DOHH2 (cell line): ENCODE measurements around the gene COX14.

Source experiments
- H3F3A ChIP-seq: fragments of 200-600 bp; sonication (generic), shearing (Covaris generic); 2 replicates; pipeline ENCODE4 v1.6.0; 2016; ENCODE audit warnings: antibody characterized with exemption, mild to moderate bottlenecking; ENCODE audit not compliant: control insufficient read depth, insufficient read depth
- H3K27ac ChIP-seq: fragments of 200-600 bp; sonication (generic); 2 replicates; pipeline ENCODE4 v1.5.1; 2014; ENCODE audit warnings: low read depth, mild to moderate bottlenecking, low read length, moderate library complexity
- H3K27me3 ChIP-seq: fragments of 200-600 bp; sonication (generic); 2 replicates; pipeline ENCODE4 v1.6.1; 2014; ENCODE audit warnings: mild to moderate bottlenecking, low read length, mixed read lengths; ENCODE audit not compliant: control insufficient read depth
- H3K36me3 ChIP-seq: fragments of 200-600 bp; sonication (generic); 2 replicates; pipeline ENCODE4 v1.6.1; 2014; ENCODE audit warnings: mild to moderate bottlenecking, low read length, moderate library complexity, mixed read lengths; ENCODE audit not compliant: control insufficient read depth
- H3K4me1 ChIP-seq: fragments of 200-600 bp; sonication (generic); 2 replicates; pipeline ENCODE4 v1.6.1; 2014; ENCODE audit warnings: mild to moderate bottlenecking, low read length, mixed read lengths; ENCODE audit not compliant: control insufficient read depth
- H3K4me2 ChIP-seq: fragments of 200-600 bp; sonication (generic); 2 replicates; pipeline ENCODE4 v1.6.0; 2014; ENCODE audit warnings: mild to moderate bottlenecking, low read length, moderate library complexity
- H3K4me3 ChIP-seq: fragments of 200-600 bp; sonication (generic); 2 replicates; pipeline ENCODE4 v1.5.1; 2014; ENCODE audit warnings: mild to moderate bottlenecking, low read length, mixed read lengths
- H3K79me2 ChIP-seq: fragments of 200-600 bp; sonication (generic); 2 replicates; pipeline ENCODE4 v1.6.1; 2014; ENCODE audit warnings: mild to moderate bottlenecking, low read length, mixed read lengths; ENCODE audit not compliant: control insufficient read depth
- H3K9me2 ChIP-seq: fragments of 200-600 bp; sonication (generic); replicated peaks from 2 replicates; pipeline ENCODE4 v1.6.1; 2014; ENCODE audit warnings: mild to moderate bottlenecking, low read length, mixed read lengths; ENCODE audit not compliant: control insufficient read depth
- H3K9me3 ChIP-seq: fragments of 200-600 bp; sonication (generic); 2 replicates; pipeline ENCODE4 v1.6.1; 2014; ENCODE audit warnings: antibody characterized with exemption, low read length, mixed read lengths; ENCODE audit not compliant: control insufficient read depth, insufficient read depth
- H4K20me1 ChIP-seq: fragments of 200-600 bp; sonication (generic); 2 replicates; pipeline ENCODE4 v1.6.0; 2014; ENCODE audit warnings: low read depth, mild to moderate bottlenecking, antibody characterized with exemption, low read length, moderate library complexity; ENCODE audit not compliant: control insufficient read depth, insufficient read depth
- EZH2phosphoT487 ChIP-seq: fragments of 200-600 bp; sonication (generic); IDR thresholded peaks from 2 replicates; pipeline ENCODE4 v1.6.1; 2017; ENCODE audit warnings: borderline replicate concordance, mild to moderate bottlenecking, antibody characterized with exemption, low read length, moderate library complexity, mixed read lengths
- TF ChIP-seq, protein P1 (sequence below): fragments of 200-600 bp; sonication (generic); IDR thresholded peaks from one replicate; pipeline ENCODE4 v1.5.1; 2014; ENCODE audit warnings: antibody characterized with exemption, mild to moderate bottlenecking, low read depth, low read length; ENCODE audit not compliant: poor library complexity, severe bottlenecking

Gene COX14

DNA sequence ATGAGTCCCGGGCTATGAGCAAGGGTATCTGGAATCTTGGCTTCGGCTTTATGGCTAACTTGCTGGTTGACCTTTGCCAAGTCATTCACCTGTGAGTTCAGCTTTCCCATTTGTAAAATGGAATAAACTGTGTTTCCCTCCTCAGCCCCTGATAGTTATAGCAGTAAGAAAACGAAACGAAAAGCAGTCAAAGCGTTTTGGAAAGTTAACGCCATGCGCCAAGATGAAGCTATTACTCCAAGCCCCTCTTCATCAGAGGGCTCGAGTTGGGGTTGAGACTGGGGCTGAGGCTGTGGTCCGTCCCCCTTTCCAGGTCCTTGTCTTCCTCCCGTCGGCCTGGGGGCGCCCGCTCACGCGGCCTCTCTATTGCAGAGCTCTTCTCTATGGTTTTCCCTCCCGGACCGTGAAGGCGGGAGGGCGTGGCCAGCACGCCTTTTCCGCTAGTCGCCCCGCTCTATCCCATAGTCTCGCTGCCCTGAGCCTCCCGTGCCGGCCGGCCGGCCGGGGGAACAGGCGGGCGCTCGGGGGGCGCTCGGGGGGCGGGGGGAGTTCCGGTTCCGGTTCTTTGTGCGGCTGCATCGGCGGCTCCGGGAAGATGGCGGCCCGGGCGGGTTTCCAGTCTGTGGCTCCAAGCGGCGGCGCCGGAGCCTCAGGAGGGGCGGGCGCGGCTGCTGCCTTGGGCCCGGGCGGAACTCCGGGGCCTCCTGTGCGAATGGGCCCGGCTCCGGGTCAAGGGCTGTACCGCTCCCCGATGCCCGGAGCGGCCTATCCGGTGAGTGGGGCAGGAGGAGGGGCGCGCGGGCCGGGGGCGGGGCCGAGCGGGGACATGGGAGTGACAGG, 27.0 kb upstream of the COX14 start, which contains the start of gene SMARCD1:
Gene SMARCD1, plus strand, starts transcription at position 568 of the 840 bp plus-strand sequence. Its CDS starts 28 bp downstream, at position 596.
- H4K20me1 ChIP-seq: no peaks in the 10 kb centered on the region
- peak within 1 kb of the TSS; percentile 72 for H3K27ac ChIP-seq
- TF ChIP-seq, protein P1, sequence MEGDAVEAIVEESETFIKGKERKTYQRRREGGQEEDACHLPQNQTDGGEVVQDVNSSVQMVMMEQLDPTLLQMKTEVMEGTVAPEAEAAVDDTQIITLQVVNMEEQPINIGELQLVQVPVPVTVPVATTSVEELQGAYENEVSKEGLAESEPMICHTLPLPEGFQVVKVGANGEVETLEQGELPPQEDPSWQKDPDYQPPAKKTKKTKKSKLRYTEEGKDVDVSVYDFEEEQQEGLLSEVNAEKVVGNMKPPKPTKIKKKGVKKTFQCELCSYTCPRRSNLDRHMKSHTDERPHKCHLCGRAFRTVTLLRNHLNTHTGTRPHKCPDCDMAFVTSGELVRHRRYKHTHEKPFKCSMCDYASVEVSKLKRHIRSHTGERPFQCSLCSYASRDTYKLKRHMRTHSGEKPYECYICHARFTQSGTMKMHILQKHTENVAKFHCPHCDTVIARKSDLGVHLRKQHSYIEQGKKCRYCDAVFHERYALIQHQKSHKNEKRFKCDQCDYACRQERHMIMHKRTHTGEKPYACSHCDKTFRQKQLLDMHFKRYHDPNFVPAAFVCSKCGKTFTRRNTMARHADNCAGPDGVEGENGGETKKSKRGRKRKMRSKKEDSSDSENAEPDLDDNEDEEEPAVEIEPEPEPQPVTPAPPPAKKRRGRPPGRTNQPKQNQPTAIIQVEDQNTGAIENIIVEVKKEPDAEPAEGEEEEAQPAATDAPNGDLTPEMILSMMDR: peak; percentile 88
- no peak for TF ChIP-seq EZH2phosphoT487
- peak within 1 kb of the TSS; percentile 97 for H3K4me2 ChIP-seq
- H3K36me3 ChIP-seq: peaks cover 44% of the 10 kb centered on the region
- peaks cover 6% of the 10 kb centered on the region; the same call in 1 of the 2 replicates for H3K27me3 ChIP-seq
- no peaks in the 10 kb centered on the region for H3K9me3 ChIP-seq
- peaks cover 23% of the 10 kb centered on the region for H3K4me1 ChIP-seq
- peak within 1 kb of the TSS; percentile 88 for H3K4me3 ChIP-seq
- H3F3A ChIP-seq: peaks cover 16% of the 10 kb centered on the region
- peaks cover 24% of the 10 kb centered on the region for H3K79me2 ChIP-seq
- no peaks in the 10 kb centered on the region for H3K9me2 ChIP-seq

DNA sequence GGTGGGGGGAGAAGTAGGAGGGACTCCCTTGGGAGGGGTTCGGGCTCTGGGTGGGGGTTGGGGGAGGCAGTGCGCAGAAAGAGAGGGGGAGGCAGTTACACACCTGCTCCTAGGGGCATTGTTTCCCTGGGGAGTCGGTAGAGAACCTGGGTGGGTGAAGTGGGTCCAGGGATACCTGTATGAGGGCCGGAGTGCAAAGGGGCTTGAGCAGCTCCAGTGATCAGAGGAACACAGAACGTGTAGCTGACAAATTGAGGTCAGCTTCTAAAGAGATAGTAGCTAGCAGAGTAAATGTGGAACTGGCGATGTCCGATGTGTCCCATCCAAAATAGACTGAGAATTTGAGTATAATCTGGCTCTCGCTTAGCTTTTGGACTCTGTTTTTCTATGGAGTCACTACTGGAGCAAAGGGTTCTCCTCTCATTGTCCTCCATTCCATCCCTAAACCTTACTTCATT, 26.4 kb upstream of the COX14 start:
- Histone ChIP-seq H3K36me3 (peaks cover 49% of the 10 kb centered on the region), H3K4me3 (peak overlapping the region; percentile 88), H3K79me2 (peaks cover 24% of the 10 kb centered on the region), H3F3A (peaks cover 16% of the 10 kb centered on the region), H3K9me3 (no peaks in the 10 kb centered on the region), H3K27ac (peak overlapping the region; percentile 72), H3K4me2 (peak overlapping the region; percentile 97), H3K4me1 (peaks cover 23% of the 10 kb centered on the region), H3K27me3 (no peaks in the 10 kb centered on the region), H3K9me2 (no peaks in the 10 kb centered on the region), H4K20me1 (no peaks in the 10 kb centered on the region)
- TF ChIP-seq EZH2phosphoT487: no peak
- TF ChIP-seq, protein P1: no peak

DNA sequence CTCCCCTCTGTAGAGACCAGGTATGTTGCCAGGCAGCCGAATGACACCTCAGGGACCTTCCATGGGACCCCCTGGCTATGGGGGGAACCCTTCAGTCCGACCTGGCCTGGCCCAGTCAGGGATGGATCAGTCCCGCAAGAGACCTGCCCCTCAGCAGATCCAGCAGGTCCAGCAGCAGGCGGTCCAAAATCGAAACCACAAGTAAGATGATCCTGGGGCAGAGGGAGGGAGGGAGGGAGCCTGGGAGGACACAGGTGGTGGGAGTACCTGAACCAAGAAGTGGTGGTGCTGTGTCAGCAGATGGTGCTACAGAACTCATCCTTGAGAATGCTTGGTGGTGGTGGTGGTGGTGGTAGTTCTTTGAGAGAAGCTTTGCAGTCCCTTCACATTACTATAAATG, 25.9 kb upstream of the COX14 start:
- Histone ChIP-seq H3K9me2 (no peaks in the 10 kb centered on the region), H3K27ac (peak overlapping the region; percentile 72), H3K36me3 (peaks cover 52% of the 10 kb centered on the region), H3F3A (peaks cover 16% of the 10 kb centered on the region), H3K4me3 (peak overlapping the region; percentile 88), H3K79me2 (peaks cover 24% of the 10 kb centered on the region), H3K4me2 (peak overlapping the region; percentile 97), H3K9me3 (no peaks in the 10 kb centered on the region), H3K4me1 (peaks cover 20% of the 10 kb centered on the region), H3K27me3 (no peaks in the 10 kb centered on the region), H4K20me1 (no peaks in the 10 kb centered on the region)
- TF ChIP-seq EZH2phosphoT487: no peak
- TF ChIP-seq, protein P1: no peak
